ENCODE results near the gene B9D2. TPM values are rescaled to one million over a fixed set of nuclear protein-coding genes. Genes with fewer than 3 reads are reported as not detected.

Gene B9D2
- total and polyA plus RNA-seq, 2 experiments from 2014 or later = 2.7 to 7.4 TPM

GRCh38 chr19:41363371-41363752 is 587 bp downstream of the B9D2 start:
- DNase-seq (ENCODE audit: low spot score) (no peak), ATAC-seq (no peak)
- Histone ChIP-seq H3K27ac (ENCODE audit: low read depth) (no peak overlapping the region), H3K4me1 (ENCODE audit: insufficient read depth) (no peaks in the 10 kb centered on the region), H3K9me2 (ENCODE audit: insufficient read depth) (0 out of 2 replicates have a peak, but pooled peaks cover 4% of the 10 kb centered on the region), H3F3A (replicated peaks; ENCODE audit: low read depth) (0 out of 2 replicates have a peak, but pooled peaks cover 4% of the 10 kb centered on the region), H3K27me3 (ENCODE audit: insufficient read depth) (no peaks in the 10 kb centered on the region), H3K4me3 (peak overlapping the region; percentile 60), H3K4me2 (peak overlapping the region; percentile 69), H3K36me3 (ENCODE audit: insufficient read depth) (no peaks in the 10 kb centered on the region), H2AFZ (no peak overlapping the region), H4K20me1 (replicated peaks; ENCODE audit: insufficient read depth) (no peaks in the 10 kb centered on the region), H3K79me2 (replicated peaks; ENCODE audit: insufficient read depth) (peaks cover 6% of the 10 kb centered on the region; the same call in 1 of the 2 replicates)
- no peaks in the 10 kb centered on the region for H3K9me3 Mint-ChIP-seq
- H3K27ac Mint-ChIP-seq = peak overlapping the region; percentile 98; the same call in 1 of the 2 replicates
- H3K4me3 Mint-ChIP-seq = peak overlapping the region; percentile 87
- peaks cover 8% of the 10 kb centered on the region for H3K27me3 Mint-ChIP-seq (ENCODE audit: insufficient read depth, low read depth, poor library complexity)
- peaks cover 3% of the 10 kb centered on the region; the same call in 1 of the 3 replicates for H3K4me1 Mint-ChIP-seq
- H3K36me3 Mint-ChIP-seq (ENCODE audit: low read depth) = no peaks in the 10 kb centered on the region
- TF ChIP-seq ZNF462 (CRISPR knock-in tag; IDR thresholded peaks at IDR 0.05) (no peak), REST (IDR thresholded peaks at IDR 0.05; ENCODE audit: unreplicated experiment) (no peak), ZNF331 (CRISPR knock-in tag; IDR thresholded peaks at IDR 0.05; ENCODE audit: low read depth) (no peak), ZNF114 (CRISPR knock-in tag; IDR thresholded peaks at IDR 0.05) (no peak), CTCF (conservative IDR thresholded peaks at IDR 0.05; ENCODE audit: low read depth in 2 of 2) (no peak), NANOG (IDR thresholded peaks at IDR 0.05; ENCODE audit: borderline replicate concordance) (no peak), ETS1 (IDR thresholded peaks at IDR 0.05) (no peak), STAT1 (IDR thresholded peaks at IDR 0.05; ENCODE audit: unreplicated experiment) (no peak), POLR2AphosphoS5 (IDR thresholded peaks at IDR 0.05; ENCODE audit: low read depth) (no peak), JUNB (IDR thresholded peaks at IDR 0.05; ENCODE audit: unreplicated experiment) (no peak), EZH2phosphoT487 (IDR thresholded peaks at IDR 0.05; ENCODE audit: unreplicated experiment) (no peak), CREB1 (CRISPR knock-in tag; IDR thresholded peaks at IDR 0.05; ENCODE audit: low read depth) (no peak), EZH2 (IDR thresholded peaks at IDR 0.05; ENCODE audit: low read depth, unreplicated experiment) (no peak)
